Spleen (tissue), 13 donors: Measurements from ENCODE around the gene FMC1. TPM values are rescaled to one million over a fixed set of nuclear protein-coding genes. Genes with fewer than 3 reads are reported as not detected.

Source experiments
- DNase-seq: peaks from one replicate; pipeline ENCODE4 v3.0.0-alpha.2; 2020
- H3K27ac ChIP-seq, 8 donors: fragments of 200-600 bp; sonication (generic) in 7 of 8; 1 replicate in 4 of 8; 2 replicates in 4 of 8; pipeline versions ENCODE4 v1.5.0 to v1.8.0; 2016 to 2021; ENCODE audit warnings: inconsistent platforms in 4 of 8, mild to moderate bottlenecking in 4 of 8, moderate library complexity in 1 of 8
- H3K27me3 ChIP-seq, 7 donors: fragments of 200-600 bp; sonication (generic) in 6 of 7; replicated peaks in 1 of 7; 1 replicate in 4 of 7; 2 replicates in 3 of 7; pipeline versions ENCODE4 v1.5.0 to v1.8.0; 2016 to 2021; ENCODE audit warnings: inconsistent platforms in 3 of 7, mild to moderate bottlenecking in 1 of 7
- H3K36me3 ChIP-seq, 6 donors: fragments of 200-600 bp; sonication (generic) in 5 of 6; 1 replicate in 4 of 6; 2 replicates in 2 of 6; pipeline versions ENCODE4 v1.5.0 to v1.8.0; 2016 to 2021; ENCODE audit warnings: inconsistent platforms in 2 of 6
- H3K4me1 ChIP-seq, 6 donors: fragments of 200-600 bp; sonication (generic) in 5 of 6; 1 replicate in 3 of 6; 2 replicates in 3 of 6; pipeline versions ENCODE4 v1.5.0 to v1.8.0; 2016 to 2021; ENCODE audit warnings: inconsistent platforms in 3 of 6
- H3K4me3 ChIP-seq, 8 donors: fragments of 200-600 bp; sonication (generic) in 7 of 8; 1 replicate in 4 of 8; 2 replicates in 4 of 8; pipeline versions ENCODE4 v1.5.0 to v1.8.0; 2016 to 2021; ENCODE audit warnings: inconsistent platforms in 4 of 8, mild to moderate bottlenecking in 4 of 8, moderate library complexity in 2 of 8
- H3K9me3 ChIP-seq, 8 donors: fragments of 200-600 bp; sonication (generic) in 7 of 8; 1 replicate in 4 of 8; 2 replicates in 4 of 8; pipeline versions ENCODE4 v1.5.0 to v1.8.0; 2016 to 2021; ENCODE audit warnings: inconsistent platforms in 4 of 8
- CTCF ChIP-seq, 11 experiments: fragments of 200-600 bp in 7 of 11; fragments of 450-650 bp in 4 of 11; sonication (generic) in 4 of 11; IDR thresholded peaks in 8 of 11; conservative IDR thresholded peaks in 3 of 11; 1 replicate in 7 of 11; 2 replicates in 4 of 11; pipeline versions ENCODE4 v1.4.0 to v1.8.0; 2016 to 2021; ENCODE audit warnings: antibody characterized with exemption in 11 of 11, inconsistent platforms in 4 of 11, mild to moderate bottlenecking in 1 of 11
- POLR2A ChIP-seq, 3 donors: fragments of 450-650 bp; IDR thresholded peaks; one replicate each; pipeline ENCODE4 v1.5.1; 2017; ENCODE audit warnings: antibody characterized with exemption in 3 of 3, mild to moderate bottlenecking in 1 of 3
- POLR2AphosphoS5 ChIP-seq, 3 donors: sonication (generic); formaldehyde crosslinking; IDR thresholded peaks; one replicate each; pipeline ENCODE4 v1.5.1; 2017; ENCODE audit warnings: antibody characterized with exemption in 3 of 3
- WGBS, 5 donors: extraction: QIAGEN DNeasy Blood & Tissue Kit in 3 of 5; methylation state at CpG; one replicate each; pipeline versions ENCODE4 v1.1.5 to v1.1.7; 2013 to 2018; 5-methylcytosine and 5-hydroxymethylcytosine counted together
- intact Hi-C: fragments of 100-400 bp; cut with DNase I; formaldehyde crosslinking; loops from one replicate; pipeline ENCODE4 v1.15.0; 2023; ENCODE audit warnings: low total_unique reads
- long read RNA-seq, 2 donors: transcript quantifications; one replicate each; lab custom pipeline, GENCODE V29; 2026
- polyA plus RNA-seq, 3 donors: library from polyadenylated mRNA; stranded (reverse); fragments of 200-250 nt; gene quantifications; one replicate each; pipeline ENCODE4 v1.2.1, GENCODE V29; 2013
- total RNA-seq, 7 donors: library from RNA; depleted of rRNA in 3 of 7; stranded (reverse); fragments of >200 nt in 3 of 7; fragmentation: NEBNext Ultra II Directional in 4 of 7; extraction: Animal tissue kit (Norgen Biotek cat#: 25700) in 4 of 7; gene quantifications; one replicate each; pipeline versions ENCODE4 v1.1.0 to v1.2.1, GENCODE V29; 2016 to 2021
- donor health status: healthy with polysubstance abuse.
- donor health status: DM: no; HTN: no; CAD: no; lungs with moderate emphysema.
- donor health status: DM: no; HTN: no; CAD: no.
- donor health status: Bipolar disorder and iron deficiency.
- donor health status: healthy.
- donor health status: DM: no; HTN: no; CAD: no.
- donor health status: DM: yes; HTN: yes; CAD: no.

FMC1 gene
- 10 to 100 TPM in 3 of 7 donors, 1 to 10 TPM in 4; 4.3 to 12.9 (median 8.8) TPM for total RNA-seq
- 10 to 100 TPM; 21.2 to 26.2 (median 26.2) TPM for polyA plus RNA-seq
- long read RNA-seq, donor 1, transcript FMC1-201 (2 exons, 1,210 nt), result major isoform, 18 of 19 reads
- long read RNA-seq, donor 1, partial matches to known transcripts, result 0 of 19 reads
- long read RNA-seq, donor 1, other reads (novel, unspliced or antisense), result 0 of 19 reads
- long read RNA-seq, donor 2, transcript FMC1-201 (2 exons, 1,210 nt), result major isoform, 15 of 16 reads
- long read RNA-seq, donor 2, partial matches to known transcripts, result 0 of 16 reads
- long read RNA-seq, donor 2, other reads (novel, unspliced or antisense), result 0 of 16 reads

GRCh38 chr7:139341058-139341775 lies at the start of gene FMC1:
Gene FMC1, plus strand, starts transcription at chr7:139341337. Its CDS starts 48 bp downstream, at chr7:139341385.
- DNase-seq, result peak; percentile 96
- peak within 1 kb of the TSS; percentile 60 to 88 (median 74) for H3K4me3 ChIP-seq
- TF ChIP-seq POLR2A (IDR thresholded peaks at IDR 0.05) (peak in 1 of 3 donors; percentile 16), POLR2AphosphoS5 (IDR thresholded peaks at IDR 0.05) (peak; percentile 84 to 91 (median 89)), CTCF (IDR thresholded peaks at IDR 0.05 in 8 of 11, conservative IDR thresholded peaks at IDR 0.05 in 3 of 11) (peak in 9 of 11 experiments; percentile 30 to 67 (median 59))
- 0% methylated on average over 22 to 54 of the region's 54 CpGs for WGBS, 5 donors
- intact Hi-C loops, result loop anchor here (2.0 kb wide), 1 partner anchor 18 kb away; the partner anchor contains the start of gene LUC7L2
- no peaks in the 10 kb centered on the region for H3K27me3 ChIP-seq
- H3K36me3 ChIP-seq, result peaks cover 0 to 11% (median 5%) of the 10 kb centered on the region in 6 donors
- peaks cover 9 to 45% (median 24%) of the 10 kb centered on the region in 6 donors for H3K4me1 ChIP-seq
- H3K27ac ChIP-seq, result peak within 1 kb of the TSS; percentile 98 to 100 (median 100)
- peaks cover 0 to 7% (median 0%) of the 10 kb centered on the region in 8 donors for H3K9me3 ChIP-seq

GRCh38 chr7:139292821-139293220 lies 48.3 kb upstream of the FMC1 start:
- DNase-seq, result no peak
- Histone ChIP-seq H3K4me1 (no peaks in the 10 kb centered on the region), H3K36me3 (peaks cover 0 to 69% (median 12%) of the 10 kb centered on the region in 6 donors), H3K4me3 (no peak overlapping the region), H3K27ac (no peak overlapping the region), H3K27me3 (no peaks in the 10 kb centered on the region), H3K9me3 (no peaks in the 10 kb centered on the region)
- 90 to 92% (median 91%) methylated on average over 7 of the region's 7 CpGs for WGBS, 5 donors
- TF ChIP-seq POLR2AphosphoS5 (IDR thresholded peaks at IDR 0.05) (no peak), CTCF (IDR thresholded peaks at IDR 0.05 in 8 of 11, conservative IDR thresholded peaks at IDR 0.05 in 3 of 11) (no peak), POLR2A (IDR thresholded peaks at IDR 0.05) (no peak)
- intact Hi-C loops, result no loop called here

- 88 to 97% (median 94%) methylated on average over 2 of the region's 2 CpGs for WGBS, 5 donors
- H3K27me3 ChIP-seq, result no peaks in the 10 kb centered on the region
- no peaks in the 10 kb centered on the region for H3K4me1 ChIP-seq
- intact Hi-C loops, result no loop called here
- TF ChIP-seq CTCF (IDR thresholded peaks at IDR 0.05 in 8 of 11, conservative IDR thresholded peaks at IDR 0.05 in 3 of 11) (no peak), POLR2AphosphoS5 (IDR thresholded peaks at IDR 0.05) (no peak), POLR2A (IDR thresholded peaks at IDR 0.05) (no peak)
- DNase-seq, result no peak
- H3K9me3 ChIP-seq, result no peaks in the 10 kb centered on the region
- H3K27ac ChIP-seq, result no peak overlapping the region
- no peak overlapping the region for H3K4me3 ChIP-seq
- peaks cover 0 to 69% (median 14%) of the 10 kb centered on the region in 6 donors for H3K36me3 ChIP-seq
These were observed 47.6 kb upstream of the FMC1 start for GRCh38 chr7:139293534-139293933.

GRCh38 chr7:139294241-139294640 lies 46.9 kb upstream of the FMC1 start:
- Histone ChIP-seq H3K4me1 (no peaks in the 10 kb centered on the region), H3K9me3 (no peaks in the 10 kb centered on the region), H3K36me3 (peaks cover 0 to 74% (median 16%) of the 10 kb centered on the region in 6 donors), H3K4me3 (no peak overlapping the region), H3K27ac (no peak overlapping the region), H3K27me3 (no peaks in the 10 kb centered on the region)
- no peak for DNase-seq
- intact Hi-C loops, result no loop called here
- TF ChIP-seq POLR2AphosphoS5 (IDR thresholded peaks at IDR 0.05) (no peak), POLR2A (IDR thresholded peaks at IDR 0.05) (no peak), CTCF (IDR thresholded peaks at IDR 0.05 in 8 of 11, conservative IDR thresholded peaks at IDR 0.05 in 3 of 11) (no peak)
- 93 to 98% (median 96%) methylated on average over 4 of the region's 4 CpGs for WGBS, 5 donors
